ENCODE results near the gene PDIA3. TPM values are rescaled to one million over a fixed set of nuclear protein-coding genes. Genes with fewer than 3 reads are reported as not detected.

PDIA3 gene
- total RNA-seq, 1 donor from 2014 or later = 496 TPM

GRCh38 chr15:43762824-43763223, 16.6 kb downstream of the PDIA3 start:
- Mint-ChIP-seq H3K4me1 (ENCODE audit: unreplicated experiment) (peaks cover 8% of the 10 kb centered on the region), H3K4me3 (ENCODE audit: unreplicated experiment) (no peak overlapping the region), H3K9me3 (ENCODE audit: unreplicated experiment) (no peaks in the 10 kb centered on the region), H3K27ac (ENCODE audit: unreplicated experiment) (peak overlapping the region; percentile 38), H3K36me3 (ENCODE audit: unreplicated experiment) (peaks cover 36% of the 10 kb centered on the region), H3K27me3 (ENCODE audit: unreplicated experiment) (no peaks in the 10 kb centered on the region)
- no peak for TF ChIP-seq CTCF (IDR thresholded peaks at IDR 0.05)
- no peak for DNase-seq (ENCODE audit: extremely low spot score, unreplicated experiment)

DNA sequence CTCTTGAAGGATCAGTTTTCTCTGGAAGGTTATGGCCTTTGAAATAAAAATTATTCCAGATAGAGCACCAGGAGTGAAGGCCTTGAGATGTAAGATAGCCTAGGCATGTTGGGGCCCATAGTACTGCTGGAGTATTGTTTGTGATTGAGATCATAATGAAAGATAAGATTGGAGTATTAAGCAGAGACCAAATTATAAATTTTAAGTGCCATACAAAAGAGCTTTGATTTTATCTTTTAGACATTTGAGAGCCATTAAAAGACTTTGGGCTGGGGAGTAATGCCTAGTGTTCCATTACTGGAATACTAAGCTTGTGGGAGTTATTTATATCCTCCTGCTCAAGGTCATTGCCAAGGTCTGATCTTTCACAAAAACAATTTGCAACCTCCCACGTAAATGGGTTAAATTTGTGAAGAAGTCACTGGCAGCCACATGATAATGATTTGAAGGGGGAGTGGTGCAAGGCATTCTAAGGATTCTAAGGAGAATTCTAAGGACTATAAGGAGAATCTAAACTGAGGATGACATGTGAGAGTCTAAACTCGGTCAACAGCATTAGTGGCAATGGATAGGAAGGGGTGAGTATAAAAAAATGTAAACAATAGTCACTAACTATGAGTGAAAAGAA, 17.7 kb downstream of the PDIA3 start:
- peaks cover 45% of the 10 kb centered on the region for H3K36me3 Mint-ChIP-seq (ENCODE audit: unreplicated experiment)
- peaks cover 8% of the 10 kb centered on the region for H3K4me1 Mint-ChIP-seq (ENCODE audit: unreplicated experiment)
- no peaks in the 10 kb centered on the region for H3K27me3 Mint-ChIP-seq (ENCODE audit: unreplicated experiment)
- H3K4me3 Mint-ChIP-seq (ENCODE audit: unreplicated experiment) = no peak overlapping the region
- H3K27ac Mint-ChIP-seq (ENCODE audit: unreplicated experiment) = peak overlapping the region; percentile 7
- TF ChIP-seq CTCF (IDR thresholded peaks at IDR 0.05) = no peak
- DNase-seq (ENCODE audit: extremely low spot score, unreplicated experiment) = no peak
- no peaks in the 10 kb centered on the region for H3K9me3 Mint-ChIP-seq (ENCODE audit: unreplicated experiment)

GRCh38 chr15:43769584-43770228, 23.5 kb downstream of the PDIA3 start:
- DNase-seq (ENCODE audit: extremely low spot score, unreplicated experiment) = peak; percentile 85
- TF ChIP-seq CTCF (IDR thresholded peaks at IDR 0.05) = peak; percentile 87
- Mint-ChIP-seq H3K27me3 (ENCODE audit: unreplicated experiment) (no peaks in the 10 kb centered on the region), H3K9me3 (ENCODE audit: unreplicated experiment) (no peaks in the 10 kb centered on the region), H3K4me3 (ENCODE audit: unreplicated experiment) (no peak overlapping the region), H3K27ac (ENCODE audit: unreplicated experiment) (no peak overlapping the region), H3K4me1 (ENCODE audit: unreplicated experiment) (peaks cover 6% of the 10 kb centered on the region), H3K36me3 (ENCODE audit: unreplicated experiment) (peaks cover 55% of the 10 kb centered on the region)

- no peak for DNase-seq (ENCODE audit: extremely low spot score, unreplicated experiment)
- TF ChIP-seq CTCF (IDR thresholded peaks at IDR 0.05) = no peak
- peaks cover 42% of the 10 kb centered on the region for H3K36me3 Mint-ChIP-seq (ENCODE audit: unreplicated experiment)
- no peak overlapping the region for H3K4me3 Mint-ChIP-seq (ENCODE audit: unreplicated experiment)
- no peaks in the 10 kb centered on the region for H3K27me3 Mint-ChIP-seq (ENCODE audit: unreplicated experiment)
- peak overlapping the region; percentile 57 for H3K27ac Mint-ChIP-seq (ENCODE audit: unreplicated experiment)
- H3K4me1 Mint-ChIP-seq (ENCODE audit: unreplicated experiment) = peaks cover 15% of the 10 kb centered on the region
- no peaks in the 10 kb centered on the region for H3K9me3 Mint-ChIP-seq (ENCODE audit: unreplicated experiment)
These were observed 25.6 kb downstream of the PDIA3 start for GRCh38 chr15:43771816-43772215.

GRCh38 chr15:43772624-43773023, 26.4 kb downstream of the PDIA3 start:
- Mint-ChIP-seq H3K4me3 (ENCODE audit: unreplicated experiment) (no peak overlapping the region), H3K27me3 (ENCODE audit: unreplicated experiment) (no peaks in the 10 kb centered on the region), H3K9me3 (ENCODE audit: unreplicated experiment) (no peaks in the 10 kb centered on the region), H3K4me1 (ENCODE audit: unreplicated experiment) (peaks cover 18% of the 10 kb centered on the region), H3K36me3 (ENCODE audit: unreplicated experiment) (peaks cover 41% of the 10 kb centered on the region), H3K27ac (ENCODE audit: unreplicated experiment) (no peak overlapping the region)
- no peak for TF ChIP-seq CTCF (IDR thresholded peaks at IDR 0.05)
- DNase-seq (ENCODE audit: extremely low spot score, unreplicated experiment) = no peak
